Panc1 (cell line): Measurements from ENCODE around the gene KCNJ5. TPM values are rescaled to one million over a fixed set of nuclear protein-coding genes. Genes with fewer than 3 reads are reported as not detected.

Source experiments
- ATAC-seq: fragments of 200-7000 bp; cut with Tn5 transposase; 2 replicates; pipeline ENCODE4 v1.9.1; 2020; ENCODE audit warnings: mild to moderate bottlenecking, moderate library complexity
- BruUV-seq: library from RNA; stranded (reverse); fragments of 400-500 nt; replicated peaks from 2 replicates; lab custom pipeline; 2021; lab: Mats Ljungman, UMichigan
- CTCF ChIA-PET: fragments of 300-600 bp; sonication (Branson Sonifier 250); formaldehyde crosslinking; loops from one replicate; lab custom pipeline; 2022; ENCODE audit warnings: antibody characterized with exemption; lab: Charles Lee
- POLR2A ChIA-PET: fragments of 300-600 bp; sonication (Branson Sonifier 250); formaldehyde crosslinking; loops from one replicate; lab custom pipeline; 2022; ENCODE audit warnings: antibody characterized with exemption; lab: Charles Lee
- DNase-seq: peaks from one replicate; pipeline ENCODE4 v3.0.0-alpha.2; 2010; ENCODE audit warnings: low read depth, low spot score
- H3K27ac ChIP-seq: 2 replicates; pipeline ENCODE4 v1.5.1; 2011; ENCODE audit warnings: mild to moderate bottlenecking, low read length, inconsistent platforms
- H3K27me3 ChIP-seq: fragments of 200-500 bp; sonication (Bioruptor generic); 2 replicates; pipeline ENCODE4 v1.6.0; 2014; ENCODE audit warnings: low read length, inconsistent platforms; ENCODE audit not compliant: control insufficient read depth, insufficient read depth
- H3K36me3 ChIP-seq: fragments of 200-500 bp; sonication (Bioruptor generic); 2 replicates; pipeline ENCODE4 v1.5.1; 2014; ENCODE audit warnings: inconsistent platforms, mild to moderate bottlenecking, low read length, moderate library complexity; ENCODE audit not compliant: control insufficient read depth, insufficient read depth
- H3K4me1 ChIP-seq: 2 replicates; pipeline ENCODE4 v1.5.1; 2011; ENCODE audit warnings: inconsistent platforms, mild to moderate bottlenecking, low read length, moderate library complexity; ENCODE audit not compliant: control insufficient read depth, insufficient read depth
- H3K4me3 ChIP-seq, 2 experiments: 2 replicates each; pipeline ENCODE4 v1.5.1; 2011 to 2012; ENCODE audit warnings: low read depth in 2 of 2, low read length in 2 of 2, mild to moderate bottlenecking in 2 of 2, inconsistent platforms in 1 of 2, moderate library complexity in 1 of 2
- H3K9me3 ChIP-seq: fragments of 200-500 bp; sonication (Bioruptor generic); 2 replicates; pipeline ENCODE4 v1.5.1; 2014; ENCODE audit warnings: low read depth, mild to moderate bottlenecking, inconsistent platforms, low read length, moderate library complexity; ENCODE audit not compliant: control insufficient read depth, insufficient read depth
- CTCF ChIP-seq: fragments of 450-650 bp; IDR thresholded peaks from 2 replicates; pipeline ENCODE4 v1.5.1; 2017; ENCODE audit warnings: mild to moderate bottlenecking
- POLR2AphosphoS5 ChIP-seq: IDR thresholded peaks from 2 replicates; pipeline ENCODE4 v1.6.1; 2012; ENCODE audit warnings: mild to moderate bottlenecking, low read depth, low read length, moderate library complexity
- REST ChIP-seq, 2 experiments: IDR thresholded peaks; 2 replicates each; pipeline ENCODE4 v1.6.1; 2011 to 2012; ENCODE audit warnings: low read depth in 2 of 2, control low read depth in 1 of 2, low read length in 1 of 2, mild to moderate bottlenecking in 1 of 2, moderate library complexity in 1 of 2; ENCODE audit not compliant: insufficient read depth in 1 of 2
- SIN3A ChIP-seq: IDR thresholded peaks from 2 replicates; pipeline ENCODE4 v1.6.1; 2012; ENCODE audit warnings: low read depth, mild to moderate bottlenecking, low read length, moderate library complexity, borderline replicate concordance; ENCODE audit not compliant: insufficient read depth
- TCF7L2 ChIP-seq: IDR thresholded peaks from 2 replicates; pipeline ENCODE4 v1.6.1; 2011; ENCODE audit warnings: mild to moderate bottlenecking, low read depth, low read length, inconsistent platforms
- in situ Hi-C: cut with HindIII; loops from 2 replicates; pipeline ENCODE4 v1.10.0; 2016; ENCODE audit warnings: low sequenced_read_pairs, low pct_unique_long_range_greater_than_20kb
- intact Hi-C: fragments of 100-400 bp; cut with micrococcal nuclease; formaldehyde crosslinking; loops from one replicate; pipeline ENCODE4 v1.10.0; 2022; ENCODE audit not compliant: unreplicated experiment
- total RNA-seq: library from RNA; stranded (reverse); gene quantifications from one replicate; pipeline ENCODE4 v1.2.1, GENCODE V29; 2021; ENCODE audit not compliant: unreplicated experiment

KCNJ5 gene
- total RNA-seq, 1 experiment from 2014 or later: 0.28 TPM

GRCh38 chr11:128921793-128922192, 30.6 kb downstream of the KCNJ5 start:
- Histone ChIP-seq H3K4me3 (no peak overlapping the region), H3K36me3 (no peaks in the 10 kb centered on the region), H3K9me3 (no peaks in the 10 kb centered on the region), H3K27ac (no peak overlapping the region), H3K4me1 (no peaks in the 10 kb centered on the region), H3K27me3 (0 out of 2 replicates have a peak, but pooled peaks cover 6% of the 10 kb centered on the region)
- TF ChIP-seq REST (IDR thresholded peaks at IDR 0.05; ENCODE audit: insufficient read depth in 1 of 2, low read depth in 2 of 2, low read length in 1 of 2): no peak
- no peak for TF ChIP-seq SIN3A
- no peak for TF ChIP-seq TCF7L2
- no peak for TF ChIP-seq POLR2AphosphoS5
- no peak for TF ChIP-seq CTCF
- ChIA-PET CTCF (no interaction called here), POLR2A (no interaction called here)
- BruUV-seq: no TSS peak
- in situ Hi-C loops: no loop called here
- intact Hi-C loops: no loop called here
- no peak for DNase-seq
- no peak for ATAC-seq

GRCh38 chr11:128924104-128924503, 32.9 kb downstream of the KCNJ5 start:
- intact Hi-C loops (no loop called here), in situ Hi-C loops (no loop called here)
- H3K9me3 ChIP-seq: no peaks in the 10 kb centered on the region
- no peaks in the 10 kb centered on the region for H3K4me1 ChIP-seq
- no peak overlapping the region for H3K4me3 ChIP-seq
- ChIA-PET CTCF (no interaction called here), POLR2A (no interaction called here)
- no TSS peak for BruUV-seq
- no peaks in the 10 kb centered on the region for H3K36me3 ChIP-seq
- DNase-seq (no peak), ATAC-seq (no peak)
- 0 out of 2 replicates have a peak, but pooled peaks cover 6% of the 10 kb centered on the region for H3K27me3 ChIP-seq
- TF ChIP-seq CTCF: no peak
- no peak for TF ChIP-seq SIN3A
- no peak for TF ChIP-seq POLR2AphosphoS5
- no peak for TF ChIP-seq REST (IDR thresholded peaks at IDR 0.05; ENCODE audit: insufficient read depth in 1 of 2, low read depth in 2 of 2, low read length in 1 of 2)
- no peak for TF ChIP-seq TCF7L2
- no peak overlapping the region for H3K27ac ChIP-seq
